Mesodermal cell (in vitro differentiated cells): Measurements from ENCODE around the gene TRPV5.

Experiments used
- H3K27ac ChIP-seq: 2 replicates; pipeline ENCODE4 v1.7.0; 2013; ENCODE audit warnings: mild to moderate bottlenecking, low read depth, low read length, moderate library complexity; ENCODE audit not compliant: severe bottlenecking
- H3K36me3 ChIP-seq: 2 replicates; pipeline ENCODE4 v1.7.1; 2013; ENCODE audit warnings: mild to moderate bottlenecking, low read length, moderate library complexity; ENCODE audit not compliant: control insufficient read depth, insufficient read depth
- H3K4me1 ChIP-seq: one replicate; pipeline ENCODE4 v1.7.1; 2013; ENCODE audit warnings: mild to moderate bottlenecking, low read length; ENCODE audit not compliant: insufficient read depth, control insufficient read depth, poor library complexity, severe bottlenecking
- H3K4me3 ChIP-seq: 2 replicates; pipeline ENCODE4 v1.7.0; 2013; ENCODE audit warnings: low read length, control low read depth, mild to moderate bottlenecking; ENCODE audit not compliant: insufficient read depth, poor library complexity, severe bottlenecking; ENCODE audit errors: extremely low read depth
- H3K9me3 ChIP-seq: 2 replicates; pipeline ENCODE4 v1.7.1; 2013; ENCODE audit warnings: mild to moderate bottlenecking, low read length, moderate library complexity; ENCODE audit not compliant: control insufficient read depth
- WGBS, 2 experiments: methylation state at CpG; one replicate each; pipeline ENCODE4 v1.1.5; 2013; ENCODE audit warnings: missing lambda C conversion rate in 2 of 2; ENCODE audit not compliant: insufficient coverage in 2 of 2; 5-methylcytosine and 5-hydroxymethylcytosine counted together

The TRPV5 gene

DNA sequence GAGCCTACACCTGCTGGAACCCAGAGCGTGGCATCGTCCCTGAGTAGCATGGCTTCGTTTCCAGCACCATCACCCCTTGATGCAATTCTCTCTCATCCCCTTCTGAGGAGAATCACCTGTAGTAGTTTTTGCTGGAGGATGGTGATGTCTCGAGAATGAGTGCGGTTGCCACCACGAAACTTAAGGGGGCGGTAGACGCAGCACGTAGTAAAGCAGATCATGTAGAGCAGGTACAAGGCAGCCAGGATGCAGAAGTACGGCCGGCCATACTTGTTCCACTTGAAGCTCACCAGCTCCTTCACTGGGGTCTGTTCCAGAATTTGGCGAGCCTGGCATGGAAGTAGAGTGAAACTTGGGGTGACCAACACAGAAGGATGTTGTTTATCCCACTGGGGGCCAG, 8.1 kb downstream of the TRPV5 start:
- H3K27ac ChIP-seq = no peak overlapping the region
- no peaks in the 10 kb centered on the region for H3K36me3 ChIP-seq
- no peaks in the 10 kb centered on the region for H3K9me3 ChIP-seq
- H3K4me3 ChIP-seq = no peak overlapping the region
- no peaks in the 10 kb centered on the region for H3K4me1 ChIP-seq
- WGBS, 2 experiments = 74 to 79% methylated on average over 6 to 11 of the region's 12 CpGs

- WGBS, 2 experiments = 50% methylated on average over 2 of the region's 2 CpGs; no CpG with 5 or more reads in 1 of the 2 experiments
- H3K27ac ChIP-seq = no peak overlapping the region
- no peaks in the 10 kb centered on the region for H3K9me3 ChIP-seq
- no peaks in the 10 kb centered on the region for H3K36me3 ChIP-seq
- H3K4me1 ChIP-seq = no peaks in the 10 kb centered on the region
- no peak overlapping the region for H3K4me3 ChIP-seq
Measured at GRCh38 chr7:142923391-142923790, 10.2 kb downstream of the TRPV5 start.

DNA sequence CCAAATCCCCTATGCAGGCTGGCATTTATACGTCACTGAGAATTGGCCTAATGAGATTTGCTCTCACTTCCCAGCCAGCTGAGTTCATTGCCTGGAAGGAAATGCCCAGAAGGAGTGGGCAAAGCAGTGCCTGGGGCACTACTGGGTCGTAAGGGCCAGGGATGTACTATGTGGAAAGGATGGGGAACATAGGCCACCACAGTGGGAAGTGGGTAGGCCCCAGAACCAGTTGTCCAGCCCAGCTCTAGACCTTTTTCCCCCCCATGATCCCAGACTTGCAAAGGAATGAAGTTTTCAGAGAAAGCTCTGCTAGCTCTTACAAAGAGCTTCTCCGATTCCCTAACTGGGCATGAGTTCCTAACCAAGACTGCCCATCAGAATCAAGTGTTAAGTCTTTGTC, 13.9 kb downstream of the TRPV5 start:
- Histone ChIP-seq H3K9me3 (no peaks in the 10 kb centered on the region), H3K4me3 (no peak overlapping the region), H3K4me1 (no peaks in the 10 kb centered on the region), H3K36me3 (no peaks in the 10 kb centered on the region), H3K27ac (no peak overlapping the region)
- WGBS, 2 experiments = 97 to 100% methylated on average over 2 of the region's 3 CpGs

- WGBS, 2 experiments = 83 to 100% methylated on average over 1 of the region's 2 CpGs
- Histone ChIP-seq H3K4me3 (no peak overlapping the region), H3K27ac (no peak overlapping the region), H3K4me1 (no peaks in the 10 kb centered on the region), H3K36me3 (no peaks in the 10 kb centered on the region), H3K9me3 (no peaks in the 10 kb centered on the region)
Measured at GRCh38 chr7:142918901-142919300, 14.6 kb downstream of the TRPV5 start.

GRCh38 chr7:142917447-142917846, 16.1 kb downstream of the TRPV5 start:
- Histone ChIP-seq H3K27ac (no peak overlapping the region), H3K4me1 (no peaks in the 10 kb centered on the region), H3K4me3 (no peak overlapping the region), H3K36me3 (no peaks in the 10 kb centered on the region), H3K9me3 (no peaks in the 10 kb centered on the region)
- 83 to 100% methylated on average over 2 to 3 of the region's 3 CpGs for WGBS, 2 experiments

GRCh38 chr7:142916508-142916907, 17.0 kb downstream of the TRPV5 start:
- Histone ChIP-seq H3K27ac (no peak overlapping the region), H3K9me3 (no peaks in the 10 kb centered on the region), H3K4me3 (no peak overlapping the region), H3K4me1 (no peaks in the 10 kb centered on the region), H3K36me3 (no peaks in the 10 kb centered on the region)
- 75% methylated on average over 1 of the region's 2 CpGs; no CpG with 5 or more reads in 1 of the 2 experiments for WGBS, 2 experiments

GRCh38 chr7:142915315-142915714, 18.2 kb downstream of the TRPV5 start:
- H3K9me3 ChIP-seq = no peaks in the 10 kb centered on the region
- WGBS, 2 experiments = 90 to 94% methylated on average over 3 to 5 of the region's 8 CpGs
- no peak overlapping the region for H3K27ac ChIP-seq
- no peak overlapping the region for H3K4me3 ChIP-seq
- no peaks in the 10 kb centered on the region for H3K36me3 ChIP-seq
- H3K4me1 ChIP-seq = no peaks in the 10 kb centered on the region

GRCh38 chr7:142914121-142914520, 19.4 kb downstream of the TRPV5 start:
- no peak overlapping the region for H3K4me3 ChIP-seq
- H3K36me3 ChIP-seq = no peaks in the 10 kb centered on the region
- no peak overlapping the region for H3K27ac ChIP-seq
- 80% methylated on average over 1 of the region's 1 CpG; no CpG with 5 or more reads in 1 of the 2 experiments for whole genome bisulfite sequencing, 2 experiments
- peaks cover 2% of the 10 kb centered on the region for H3K4me1 ChIP-seq
- no peaks in the 10 kb centered on the region for H3K9me3 ChIP-seq

DNA sequence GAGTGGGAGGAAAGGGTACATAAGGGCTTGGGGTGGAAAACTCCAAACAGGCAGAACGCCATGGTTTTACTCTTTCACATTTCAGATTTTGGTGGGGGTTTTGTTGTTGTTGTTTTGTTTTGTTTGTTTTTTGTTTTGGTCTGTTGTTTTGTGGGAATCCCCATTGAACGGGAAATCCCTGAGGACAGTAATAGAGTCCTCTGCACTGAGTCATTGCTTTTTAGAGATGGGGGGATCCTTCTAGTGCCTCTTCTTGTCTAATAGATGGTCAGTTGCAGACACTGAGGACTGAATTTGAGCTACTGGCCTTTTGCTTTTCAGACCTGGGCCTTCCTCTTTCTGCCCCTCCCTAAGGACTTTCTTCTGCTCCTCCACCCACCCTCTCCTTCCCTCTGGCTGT, 20.0 kb downstream of the TRPV5 start:
- Histone ChIP-seq H3K9me3 (no peaks in the 10 kb centered on the region), H3K36me3 (no peaks in the 10 kb centered on the region), H3K27ac (no peak overlapping the region), H3K4me3 (no peak overlapping the region), H3K4me1 (peaks cover 2% of the 10 kb centered on the region)
- 83 to 86% methylated on average over 1 to 2 of the region's 2 CpGs for WGBS, 2 experiments

- WGBS, 2 experiments = 79 to 86% methylated on average over 2 to 3 of the region's 3 CpGs
- H3K4me1 ChIP-seq = peaks cover 2% of the 10 kb centered on the region
- no peaks in the 10 kb centered on the region for H3K36me3 ChIP-seq
- H3K4me3 ChIP-seq = no peak overlapping the region
- H3K27ac ChIP-seq = no peak overlapping the region
- no peaks in the 10 kb centered on the region for H3K9me3 ChIP-seq
Measured at GRCh38 chr7:142913051-142913450, 20.5 kb downstream of the TRPV5 start.

- 83% methylated on average over 1 of the region's 2 CpGs; no CpG with 5 or more reads in 1 of the 2 experiments for WGBS, 2 experiments
- H3K36me3 ChIP-seq = no peaks in the 10 kb centered on the region
- H3K4me1 ChIP-seq = peaks cover 2% of the 10 kb centered on the region
- H3K4me3 ChIP-seq = no peak overlapping the region
- no peaks in the 10 kb centered on the region for H3K9me3 ChIP-seq
- H3K27ac ChIP-seq = no peak overlapping the region
Measured at GRCh38 chr7:142910481-142910880, 23.1 kb downstream of the TRPV5 start.
